ENCODE results near the gene EHMT1.

GRCh38 chr9:137679695-137680305 is 61.0 kb downstream of the EHMT1 start:
- TF ChIP-seq BCL11A (IDR thresholded peaks at IDR 0.05; ENCODE audit: low read depth, low read length) (no peak), IKZF1 (conservative IDR thresholded peaks at IDR 0.05) (no peak), POLR2AphosphoS5 (IDR thresholded peaks at IDR 0.05; ENCODE audit: low read length) (no peak), EZH2 (IDR thresholded peaks at IDR 0.05; ENCODE audit: borderline replicate concordance, control insufficient read depth, low read depth, low read length) (no peak), GABPA (IDR thresholded peaks at IDR 0.05; ENCODE audit: low read depth) (no peak), CREB1 (IDR thresholded peaks at IDR 0.05; ENCODE audit: low read depth) (no peak), MEF2A (IDR thresholded peaks at IDR 0.05; ENCODE audit: insufficient read depth, low read depth, low read length) (no peak), MLLT1 (IDR thresholded peaks at IDR 0.05) (no peak), HCFC1 (IDR thresholded peaks at IDR 0.05; ENCODE audit: low read length) (no peak), YY1 (IDR thresholded peaks at IDR 0.05; ENCODE audit: low read depth, low read length) (no peak)
- TF ChIP-seq, protein P1, sequence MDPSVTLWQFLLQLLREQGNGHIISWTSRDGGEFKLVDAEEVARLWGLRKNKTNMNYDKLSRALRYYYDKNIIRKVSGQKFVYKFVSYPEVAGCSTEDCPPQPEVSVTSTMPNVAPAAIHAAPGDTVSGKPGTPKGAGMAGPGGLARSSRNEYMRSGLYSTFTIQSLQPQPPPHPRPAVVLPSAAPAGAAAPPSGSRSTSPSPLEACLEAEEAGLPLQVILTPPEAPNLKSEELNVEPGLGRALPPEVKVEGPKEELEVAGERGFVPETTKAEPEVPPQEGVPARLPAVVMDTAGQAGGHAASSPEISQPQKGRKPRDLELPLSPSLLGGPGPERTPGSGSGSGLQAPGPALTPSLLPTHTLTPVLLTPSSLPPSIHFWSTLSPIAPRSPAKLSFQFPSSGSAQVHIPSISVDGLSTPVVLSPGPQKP (IDR thresholded peaks at IDR 0.05; ENCODE audit: low read depth, low read length), result no peak
- TF ChIP-seq, protein P2, sequence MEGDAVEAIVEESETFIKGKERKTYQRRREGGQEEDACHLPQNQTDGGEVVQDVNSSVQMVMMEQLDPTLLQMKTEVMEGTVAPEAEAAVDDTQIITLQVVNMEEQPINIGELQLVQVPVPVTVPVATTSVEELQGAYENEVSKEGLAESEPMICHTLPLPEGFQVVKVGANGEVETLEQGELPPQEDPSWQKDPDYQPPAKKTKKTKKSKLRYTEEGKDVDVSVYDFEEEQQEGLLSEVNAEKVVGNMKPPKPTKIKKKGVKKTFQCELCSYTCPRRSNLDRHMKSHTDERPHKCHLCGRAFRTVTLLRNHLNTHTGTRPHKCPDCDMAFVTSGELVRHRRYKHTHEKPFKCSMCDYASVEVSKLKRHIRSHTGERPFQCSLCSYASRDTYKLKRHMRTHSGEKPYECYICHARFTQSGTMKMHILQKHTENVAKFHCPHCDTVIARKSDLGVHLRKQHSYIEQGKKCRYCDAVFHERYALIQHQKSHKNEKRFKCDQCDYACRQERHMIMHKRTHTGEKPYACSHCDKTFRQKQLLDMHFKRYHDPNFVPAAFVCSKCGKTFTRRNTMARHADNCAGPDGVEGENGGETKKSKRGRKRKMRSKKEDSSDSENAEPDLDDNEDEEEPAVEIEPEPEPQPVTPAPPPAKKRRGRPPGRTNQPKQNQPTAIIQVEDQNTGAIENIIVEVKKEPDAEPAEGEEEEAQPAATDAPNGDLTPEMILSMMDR (IDR thresholded peaks at IDR 0.05 in 2 of 3, conservative IDR thresholded peaks at IDR 0.05 in 1 of 3; ENCODE audit: control insufficient read depth in 2 of 3, extremely low read depth in 1 of 3, insufficient read depth in 1 of 3, low read depth in 3 of 3, low read length in 3 of 3), result no peak
- TF ChIP-seq, protein P3, sequence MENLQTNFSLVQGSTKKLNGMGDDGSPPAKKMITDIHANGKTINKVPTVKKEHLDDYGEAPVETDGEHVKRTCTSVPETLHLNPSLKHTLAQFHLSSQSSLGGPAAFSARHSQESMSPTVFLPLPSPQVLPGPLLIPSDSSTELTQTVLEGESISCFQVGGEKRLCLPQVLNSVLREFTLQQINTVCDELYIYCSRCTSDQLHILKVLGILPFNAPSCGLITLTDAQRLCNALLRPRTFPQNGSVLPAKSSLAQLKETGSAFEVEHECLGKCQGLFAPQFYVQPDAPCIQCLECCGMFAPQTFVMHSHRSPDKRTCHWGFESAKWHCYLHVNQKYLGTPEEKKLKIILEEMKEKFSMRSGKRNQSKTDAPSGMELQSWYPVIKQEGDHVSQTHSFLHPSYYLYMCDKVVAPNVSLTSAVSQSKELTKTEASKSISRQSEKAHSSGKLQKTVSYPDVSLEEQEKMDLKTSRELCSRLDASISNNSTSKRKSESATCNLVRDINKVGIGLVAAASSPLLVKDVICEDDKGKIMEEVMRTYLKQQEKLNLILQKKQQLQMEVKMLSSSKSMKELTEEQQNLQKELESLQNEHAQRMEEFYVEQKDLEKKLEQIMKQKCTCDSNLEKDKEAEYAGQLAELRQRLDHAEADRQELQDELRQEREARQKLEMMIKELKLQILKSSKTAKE (IDR thresholded peaks at IDR 0.05; ENCODE audit: low read depth, poor library complexity, severe bottlenecking), result no peak
- TF ChIP-seq, protein P4, sequence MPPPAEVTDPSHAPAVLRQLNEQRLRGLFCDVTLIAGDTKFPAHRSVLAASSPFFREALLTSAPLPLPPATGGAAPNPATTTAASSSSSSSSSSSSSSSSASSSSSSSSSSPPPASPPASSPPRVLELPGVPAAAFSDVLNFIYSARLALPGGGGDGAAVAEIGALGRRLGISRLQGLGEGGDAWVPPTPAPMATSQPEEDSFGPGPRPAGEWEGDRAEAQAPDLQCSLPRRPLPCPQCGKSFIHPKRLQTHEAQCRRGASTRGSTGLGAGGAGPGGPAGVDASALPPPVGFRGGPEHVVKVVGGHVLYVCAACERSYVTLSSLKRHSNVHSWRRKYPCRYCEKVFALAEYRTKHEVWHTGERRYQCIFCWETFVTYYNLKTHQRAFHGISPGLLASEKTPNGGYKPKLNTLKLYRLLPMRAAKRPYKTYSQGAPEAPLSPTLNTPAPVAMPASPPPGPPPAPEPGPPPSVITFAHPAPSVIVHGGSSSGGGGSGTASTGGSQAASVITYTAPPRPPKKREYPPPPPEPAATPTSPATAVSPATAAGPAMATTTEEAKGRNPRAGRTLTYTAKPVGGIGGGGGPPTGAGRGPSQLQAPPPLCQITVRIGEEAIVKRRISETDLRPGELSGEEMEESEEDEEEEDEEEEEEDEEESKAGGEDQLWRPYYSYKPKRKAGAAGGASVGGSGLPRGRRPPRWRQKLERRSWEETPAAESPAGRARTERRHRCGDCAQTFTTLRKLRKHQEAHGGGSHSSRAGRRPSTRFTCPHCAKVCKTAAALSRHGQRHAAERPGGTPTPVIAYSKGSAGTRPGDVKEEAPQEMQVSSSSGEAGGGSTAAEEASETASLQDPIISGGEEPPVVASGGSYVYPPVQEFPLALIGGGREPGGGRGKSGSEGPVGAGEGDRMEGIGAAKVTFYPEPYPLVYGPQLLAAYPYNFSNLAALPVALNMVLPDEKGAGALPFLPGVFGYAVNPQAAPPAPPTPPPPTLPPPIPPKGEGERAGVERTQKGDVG (CRISPR knock-in tag; IDR thresholded peaks at IDR 0.05), result no peak

Measured in GM12878 (cell line).